ENCODE measurements around the gene TEX50.
A peak's percentile ranks its signal among the peaks of the same experiment; 100 is the strongest.
"Not testable (repeated sequence)": the region's sequence is repeated elsewhere in the genome, so short reads cannot be mapped to it uniquely, and the experiment has no call there.

TEX50 gene

GRCh38 chr1:173663159-173663558, 28.0 kb downstream of the TEX50 start:
- peak; percentile 27 to 31 for DNase-seq

- no peak for DNase-seq
These were observed 31.5 kb downstream of the TEX50 start for GRCh38 chr1:173666646-173667045.

GRCh38 chr1:173669491-173669941, 34.4 kb downstream of the TEX50 start, which contains the start of gene ANKRD45:
ANKRD45 (minus strand) TSS chr1:173669851; CDS start chr1:173659418, 10,433 bp downstream.
- no peak for DNase-seq

DNA sequence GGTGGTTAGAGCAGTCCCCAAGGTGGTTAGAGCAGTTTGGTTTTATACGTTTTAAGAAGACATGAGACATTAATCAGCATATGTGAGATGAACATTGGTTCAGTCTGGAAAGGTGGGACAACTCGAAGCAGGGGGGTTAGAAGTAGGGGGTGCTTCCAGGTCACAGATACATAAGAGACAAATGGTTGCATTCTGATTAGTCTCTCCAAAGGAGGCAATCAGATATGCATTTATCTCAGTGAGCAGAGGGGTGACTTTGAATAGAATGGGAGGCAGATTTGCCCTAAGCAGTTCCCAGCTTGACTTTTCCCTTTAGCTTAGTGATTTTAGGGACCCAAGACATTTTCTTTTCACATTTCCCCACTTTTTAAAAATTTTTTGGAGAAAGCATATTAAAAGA, 39.4 kb downstream of the TEX50 start:
- DNase-seq = not testable (repeated sequence)

DNA sequence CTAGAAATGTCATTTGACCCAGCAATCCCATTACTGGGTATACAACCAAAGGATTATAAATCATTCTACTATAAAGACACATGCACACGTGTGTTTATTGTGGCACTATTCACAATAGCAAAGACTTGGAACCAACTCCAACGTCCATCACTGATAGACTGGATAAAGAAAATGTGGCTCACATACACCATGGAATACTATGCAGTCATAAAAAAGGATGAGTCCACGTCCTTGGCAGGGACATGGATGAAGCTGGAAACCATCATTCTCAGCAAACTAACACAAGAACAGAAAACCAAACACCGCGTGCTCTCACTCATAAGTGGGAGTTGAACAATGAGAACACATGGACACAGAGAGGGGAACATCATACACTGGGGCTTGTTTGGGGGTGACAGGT, 45.0 kb downstream of the TEX50 start:
- DNase-seq = not testable (repeated sequence)

DNA sequence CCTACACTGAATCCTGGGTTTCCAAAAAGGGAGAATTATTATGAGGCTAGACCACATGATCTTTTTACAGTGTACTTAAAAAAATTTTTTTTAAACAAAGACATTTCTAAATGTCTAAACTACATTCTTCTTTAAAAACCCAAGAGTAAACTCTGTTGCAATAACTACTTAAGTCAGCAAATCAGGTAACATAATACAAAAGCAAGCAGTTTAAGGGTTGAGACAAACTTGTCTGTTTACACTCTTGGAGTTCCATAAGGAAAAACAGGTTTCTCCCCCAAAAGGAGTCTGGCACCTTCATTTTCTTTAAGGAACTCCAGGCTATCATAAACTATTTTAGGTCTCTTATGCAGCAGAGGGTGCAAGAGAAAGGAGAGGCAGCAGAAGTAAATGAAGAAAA, 47.0 kb downstream of the TEX50 start:
- no peak for DNase-seq

- DNase-seq = not testable (repeated sequence)
These were observed 48.7 kb downstream of the TEX50 start for GRCh38 chr1:173683838-173684237.

- DNase-seq = not testable (repeated sequence)
These were observed 50.0 kb downstream of the TEX50 start for GRCh38 chr1:173685121-173685520.
